Stimulated activated naive CD8-positive, alpha-beta T cell treated with anti-CD3 and anti-CD28 coated beads, Interleukin-15, Interleukin-2, amounts not matched to agents 100 ng/mL and 50 ng/mL, for 24 hours (primary cell): ENCODE data around the gene C10orf95.
"Not testable (repeated sequence)": the region's sequence is repeated elsewhere in the genome, so short reads cannot be mapped to it uniquely, and the experiment has no call there.

Experiments
- H3K27ac Mint-ChIP-seq: one replicate; pipeline ENCODE4 v1.8.0; 2021; ENCODE audit warnings: mild to moderate bottlenecking, mixed read lengths
- H3K27me3 Mint-ChIP-seq: one replicate; pipeline ENCODE4 v1.8.0; 2021; ENCODE audit warnings: mixed read lengths
- H3K36me3 Mint-ChIP-seq: one replicate; pipeline ENCODE4 v1.8.0; 2021; ENCODE audit warnings: low read depth, mixed read lengths
- H3K4me1 Mint-ChIP-seq: one replicate; pipeline ENCODE4 v1.8.0; 2021; ENCODE audit warnings: low read depth, mixed read lengths
- H3K4me3 Mint-ChIP-seq: one replicate; pipeline ENCODE4 v1.8.0; 2021; ENCODE audit warnings: mild to moderate bottlenecking, mixed read lengths
- H3K9me3 Mint-ChIP-seq: one replicate; pipeline ENCODE4 v1.8.0; 2021; ENCODE audit warnings: mixed read lengths

The C10orf95 gene

DNA sequence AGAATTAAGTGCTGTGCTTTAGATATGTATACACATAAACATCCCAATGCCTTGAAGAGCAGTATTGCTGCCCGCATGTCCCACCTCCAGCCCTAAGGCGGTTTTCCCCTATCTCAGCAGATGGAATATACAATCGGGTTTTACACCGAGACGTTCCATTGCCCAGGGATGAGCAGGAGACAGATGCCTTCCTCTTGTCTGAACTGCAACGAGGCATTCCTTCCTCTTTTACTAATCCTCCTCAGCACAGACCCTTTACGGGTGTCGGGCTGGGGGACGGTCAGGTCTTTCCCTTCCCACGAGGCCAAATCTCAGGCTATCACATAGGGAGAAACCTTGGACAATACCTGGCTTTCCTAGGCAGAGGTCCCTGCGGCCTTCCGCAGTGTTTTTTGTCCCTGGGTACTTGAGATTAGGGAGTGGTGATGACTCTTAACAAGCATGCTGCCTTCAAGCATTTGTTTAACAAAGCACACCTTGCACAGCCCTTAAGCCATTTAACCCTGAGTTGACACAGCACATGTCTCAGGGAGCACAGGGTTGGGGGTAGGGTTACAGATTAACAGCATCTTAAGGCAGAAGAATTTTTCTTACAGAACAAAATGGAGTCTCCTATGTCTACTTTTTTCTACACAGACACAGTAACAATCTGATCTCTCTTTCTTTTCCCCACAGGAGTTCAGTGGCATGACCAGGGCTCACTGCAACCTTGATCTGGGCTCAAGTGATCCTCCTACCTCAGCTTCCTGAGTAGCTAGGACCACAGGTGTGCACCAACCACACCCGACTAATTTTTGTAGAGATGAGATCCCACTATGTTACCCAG lies 3.5 kb upstream of the C10orf95 start:
- H3K36me3 Mint-ChIP-seq, result peaks cover 30% of the 10 kb centered on the region
- not testable (repeated sequence) for H3K27me3 Mint-ChIP-seq, H3K9me3 Mint-ChIP-seq, H3K4me3 Mint-ChIP-seq
- H3K27ac Mint-ChIP-seq, result peak overlapping the region; percentile 80
- peaks cover 36% of the 10 kb centered on the region for H3K4me1 Mint-ChIP-seq

- H3K36me3 Mint-ChIP-seq, result peaks cover 30% of the 10 kb centered on the region
- peak overlapping the region; percentile 92 for H3K4me3 Mint-ChIP-seq
- H3K27me3 Mint-ChIP-seq, result no peaks in the 10 kb centered on the region
- peaks cover 45% of the 10 kb centered on the region for H3K4me1 Mint-ChIP-seq
- H3K9me3 Mint-ChIP-seq, result no peaks in the 10 kb centered on the region
- H3K27ac Mint-ChIP-seq, result peak overlapping the region; percentile 92
Observed at GRCh38 chr10:102453502-102453901, 2.2 kb upstream of the C10orf95 start.

- peaks cover 46% of the 10 kb centered on the region for H3K4me1 Mint-ChIP-seq
- H3K36me3 Mint-ChIP-seq, result peaks cover 30% of the 10 kb centered on the region
- peak overlapping the region; percentile 92 for H3K4me3 Mint-ChIP-seq
Observed at GRCh38 chr10:102452672-102453340, 1.5 kb upstream of the C10orf95 start.

GRCh38 chr10:102450374-102451104 lies 804 bp downstream of the C10orf95 start:
- Mint-ChIP-seq H3K27ac (peak overlapping the region; percentile 96), H3K4me1 (peaks cover 46% of the 10 kb centered on the region), H3K36me3 (peaks cover 23% of the 10 kb centered on the region), H3K27me3 (no peaks in the 10 kb centered on the region), H3K4me3 (peak overlapping the region; percentile 92), H3K9me3 (no peaks in the 10 kb centered on the region)

More at GRCh38 chr10:102452672-102453340, 1.5 kb upstream of the C10orf95 start:
- peak overlapping the region; percentile 92 for H3K27ac Mint-ChIP-seq
- H3K27me3 Mint-ChIP-seq, result no peaks in the 10 kb centered on the region
- H3K9me3 Mint-ChIP-seq, result no peaks in the 10 kb centered on the region

DNA sequence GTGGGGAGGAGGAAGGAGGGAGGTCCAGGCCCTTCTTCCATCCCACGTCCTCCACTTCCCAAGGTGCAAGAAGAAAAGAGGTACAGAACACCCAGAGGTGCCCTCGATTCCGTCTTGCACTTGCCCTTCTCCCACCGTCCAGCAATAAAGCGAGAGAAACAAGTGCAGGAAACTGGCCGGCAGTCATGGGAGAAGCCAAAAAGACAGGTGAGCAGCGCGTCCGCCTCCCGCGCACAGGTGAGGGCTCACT lies 1.3 kb downstream of the C10orf95 start:
- Mint-ChIP-seq H3K36me3 (peaks cover 18% of the 10 kb centered on the region), H3K27ac (peak overlapping the region; percentile 96), H3K9me3 (no peaks in the 10 kb centered on the region), H3K27me3 (no peaks in the 10 kb centered on the region), H3K4me3 (peak overlapping the region; percentile 91), H3K4me1 (peaks cover 43% of the 10 kb centered on the region)

DNA sequence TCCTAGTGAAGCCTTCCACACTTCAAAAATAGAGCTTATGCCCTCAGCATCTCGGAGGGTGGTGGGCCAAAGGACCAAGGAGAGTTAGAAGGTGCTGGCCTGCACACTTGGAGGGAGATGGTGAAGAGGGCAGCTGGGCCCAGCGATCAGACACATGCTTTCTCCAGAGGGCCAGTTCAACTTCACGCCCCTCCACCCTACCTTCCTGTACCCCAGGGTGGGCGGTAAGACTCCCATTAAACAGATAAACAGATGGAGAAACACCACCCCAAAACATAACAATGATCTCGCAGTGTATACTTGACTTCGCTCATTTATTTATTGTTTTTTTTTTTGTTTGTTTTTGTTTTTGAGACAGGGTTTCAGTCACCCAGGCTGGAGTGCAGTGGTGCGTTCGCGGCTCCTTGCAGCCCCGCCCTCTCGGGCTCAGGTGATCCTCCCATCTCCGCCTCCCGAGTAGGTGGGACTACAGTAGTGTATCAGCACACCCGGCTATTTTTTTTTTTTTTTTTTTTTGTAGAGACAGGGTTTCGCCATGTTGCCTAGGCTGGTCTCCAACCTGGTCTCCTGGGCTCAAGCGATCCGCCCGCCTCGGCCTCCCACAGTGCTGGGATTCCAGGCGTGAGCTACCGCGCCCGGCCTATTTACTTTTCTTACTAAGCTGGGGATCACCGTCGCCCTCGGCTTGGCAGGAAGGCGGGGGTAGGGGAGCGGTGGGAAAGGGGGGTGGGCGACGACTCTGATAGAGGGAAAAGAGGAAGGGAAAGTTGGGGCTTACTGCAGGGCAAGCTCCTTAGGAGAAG lies 1.8 kb downstream of the C10orf95 start:
- peak overlapping the region; percentile 91 for H3K4me3 Mint-ChIP-seq
- H3K27ac Mint-ChIP-seq, result peak overlapping the region; percentile 96
- H3K9me3 Mint-ChIP-seq, result no peaks in the 10 kb centered on the region
- peaks cover 18% of the 10 kb centered on the region for H3K36me3 Mint-ChIP-seq
- peaks cover 40% of the 10 kb centered on the region for H3K4me1 Mint-ChIP-seq
- no peaks in the 10 kb centered on the region for H3K27me3 Mint-ChIP-seq

DNA sequence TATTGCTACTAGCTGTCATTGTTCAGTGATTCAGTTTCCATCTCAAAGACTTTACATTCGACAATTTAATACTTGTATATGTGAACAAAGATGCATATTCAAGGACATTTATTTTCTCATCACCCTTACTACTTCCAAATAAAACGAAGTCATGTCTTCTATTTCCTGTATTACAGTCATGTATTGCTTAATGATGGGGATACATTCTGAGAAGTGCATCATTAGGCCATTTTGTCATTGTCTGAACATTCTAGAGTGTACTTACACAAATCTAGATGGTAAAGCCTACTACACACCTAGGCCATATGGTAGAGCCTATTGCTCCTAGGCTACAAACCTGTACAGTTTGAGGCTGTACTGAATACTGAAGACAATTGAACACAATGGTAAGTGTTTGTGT lies 6.5 kb downstream of the C10orf95 start:
- H3K36me3 Mint-ChIP-seq, result no peaks in the 10 kb centered on the region
- no peaks in the 10 kb centered on the region for H3K9me3 Mint-ChIP-seq
- peaks cover 14% of the 10 kb centered on the region for H3K4me1 Mint-ChIP-seq
- no peak overlapping the region for H3K27ac Mint-ChIP-seq
- no peak overlapping the region for H3K4me3 Mint-ChIP-seq
- no peaks in the 10 kb centered on the region for H3K27me3 Mint-ChIP-seq

GRCh38 chr10:102438374-102438773 lies 13.0 kb downstream of the C10orf95 start:
- peaks cover 49% of the 10 kb centered on the region for H3K4me1 Mint-ChIP-seq
- H3K36me3 Mint-ChIP-seq, result peaks cover 15% of the 10 kb centered on the region
- no peaks in the 10 kb centered on the region for H3K27me3 Mint-ChIP-seq
- no peaks in the 10 kb centered on the region for H3K9me3 Mint-ChIP-seq
- H3K27ac Mint-ChIP-seq, result no peak overlapping the region
- H3K4me3 Mint-ChIP-seq, result peak overlapping the region; percentile 86

DNA sequence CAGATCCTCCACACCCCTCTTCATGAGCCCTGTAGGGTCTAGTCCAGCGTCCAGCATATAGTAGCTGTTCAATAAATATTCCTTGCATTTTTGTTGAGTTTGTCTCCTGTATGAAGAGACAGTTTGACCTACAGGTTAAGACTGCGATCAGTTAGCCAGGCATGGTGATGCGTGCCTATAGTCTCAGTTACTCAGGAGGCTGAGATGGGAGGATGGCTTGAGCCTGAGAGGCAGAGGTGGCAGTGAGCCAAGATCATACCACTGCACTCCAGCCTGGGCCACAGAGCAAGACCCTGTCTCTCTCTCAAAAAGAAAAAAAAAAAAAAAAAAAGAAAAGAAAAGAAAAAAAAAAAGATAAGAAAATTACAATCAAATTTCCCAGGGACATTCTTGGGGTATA lies 13.8 kb downstream of the C10orf95 start:
- H3K36me3 Mint-ChIP-seq, result peaks cover 15% of the 10 kb centered on the region
- H3K27ac Mint-ChIP-seq, result peak overlapping the region; percentile 23
- peaks cover 53% of the 10 kb centered on the region for H3K4me1 Mint-ChIP-seq
- H3K4me3 Mint-ChIP-seq, result peak overlapping the region; percentile 86
- no peaks in the 10 kb centered on the region for H3K9me3 Mint-ChIP-seq
- no peaks in the 10 kb centered on the region for H3K27me3 Mint-ChIP-seq

DNA sequence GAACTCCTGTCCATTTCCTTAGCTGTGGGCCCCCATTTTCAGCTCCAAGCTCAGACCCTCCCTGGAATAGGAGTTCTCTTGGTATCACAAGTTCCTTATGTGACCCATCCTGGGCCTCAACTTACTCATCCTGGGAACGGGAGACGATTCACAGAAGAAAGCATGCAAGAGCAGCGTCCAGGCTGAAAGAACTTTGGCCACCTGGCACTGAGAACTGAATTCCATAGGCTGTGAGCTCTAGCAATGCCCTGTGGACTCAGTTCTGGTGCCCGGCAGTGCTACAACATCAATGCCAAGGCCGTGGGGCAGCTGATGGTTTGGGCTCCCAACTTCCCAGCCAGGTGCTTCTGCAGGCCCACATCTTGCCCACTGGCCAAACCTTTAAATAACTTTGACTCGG lies 15.0 kb downstream of the C10orf95 start:
- Mint-ChIP-seq H3K4me1 (peaks cover 61% of the 10 kb centered on the region), H3K4me3 (peak overlapping the region; percentile 86), H3K27me3 (no peaks in the 10 kb centered on the region), H3K36me3 (peaks cover 20% of the 10 kb centered on the region), H3K9me3 (no peaks in the 10 kb centered on the region), H3K27ac (peak overlapping the region; percentile 83)

DNA sequence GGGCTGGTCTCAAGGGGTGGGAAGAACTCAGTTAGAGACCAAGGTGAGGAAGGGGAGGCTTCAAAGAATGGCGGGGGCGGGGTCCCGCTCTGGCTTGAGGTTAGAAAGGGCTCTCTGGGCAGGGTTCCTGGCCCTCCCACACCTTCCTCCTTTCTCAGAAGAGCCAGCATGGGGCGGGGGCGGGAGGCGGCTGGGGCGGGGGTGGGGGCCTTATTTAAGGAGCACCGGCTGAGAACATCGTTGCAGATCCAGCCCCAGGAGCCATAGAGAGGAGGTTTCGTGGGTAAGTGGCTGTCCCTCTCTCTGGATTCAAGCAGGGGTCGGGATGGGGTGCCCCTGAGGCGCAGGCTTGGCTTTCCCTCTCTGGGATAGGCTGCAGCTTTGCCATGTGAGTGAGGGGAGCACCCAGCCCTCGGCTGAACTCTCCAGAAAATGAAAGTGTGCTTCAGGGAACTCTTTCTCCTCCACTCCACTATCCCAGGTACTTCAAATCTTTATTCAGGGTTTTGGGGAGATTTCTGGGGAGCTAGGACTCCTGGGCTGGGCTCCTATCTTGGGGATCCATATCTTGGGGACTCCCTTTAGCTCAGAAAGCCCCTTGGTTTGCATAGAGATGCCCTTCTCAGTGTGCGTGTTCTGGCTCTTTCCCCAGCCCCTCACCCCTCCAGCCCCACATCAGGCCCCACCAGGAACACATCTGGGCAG lies 15.7 kb downstream of the C10orf95 start:
- Mint-ChIP-seq H3K27me3 (no peaks in the 10 kb centered on the region), H3K9me3 (no peaks in the 10 kb centered on the region), H3K27ac (peak overlapping the region; percentile 83), H3K4me1 (peaks cover 60% of the 10 kb centered on the region), H3K4me3 (peak overlapping the region; percentile 86), H3K36me3 (peaks cover 20% of the 10 kb centered on the region)

DNA sequence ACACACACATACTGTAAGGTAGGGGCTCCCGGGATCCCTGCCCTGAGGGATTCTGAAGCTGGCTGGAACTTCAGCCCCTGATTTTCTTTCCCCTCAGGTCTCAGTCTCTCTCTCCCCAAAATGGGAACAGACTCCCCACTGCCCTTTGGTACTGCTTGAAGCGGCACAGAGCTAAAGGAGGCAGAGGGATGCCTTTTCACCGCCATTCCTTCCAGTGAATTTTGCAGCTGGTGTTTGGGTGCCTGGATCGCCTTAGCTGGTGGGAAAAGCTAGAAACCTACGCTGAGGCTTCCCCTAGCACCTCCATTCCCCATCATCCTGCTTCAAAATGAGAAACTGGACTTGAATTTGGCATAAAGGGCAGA lies 16.2 kb downstream of the C10orf95 start:
- peaks cover 20% of the 10 kb centered on the region for H3K36me3 Mint-ChIP-seq
- no peaks in the 10 kb centered on the region for H3K9me3 Mint-ChIP-seq
- H3K4me3 Mint-ChIP-seq, result peak overlapping the region; percentile 86
- peak overlapping the region; percentile 83 for H3K27ac Mint-ChIP-seq
- H3K27me3 Mint-ChIP-seq, result no peaks in the 10 kb centered on the region
- peaks cover 58% of the 10 kb centered on the region for H3K4me1 Mint-ChIP-seq

DNA sequence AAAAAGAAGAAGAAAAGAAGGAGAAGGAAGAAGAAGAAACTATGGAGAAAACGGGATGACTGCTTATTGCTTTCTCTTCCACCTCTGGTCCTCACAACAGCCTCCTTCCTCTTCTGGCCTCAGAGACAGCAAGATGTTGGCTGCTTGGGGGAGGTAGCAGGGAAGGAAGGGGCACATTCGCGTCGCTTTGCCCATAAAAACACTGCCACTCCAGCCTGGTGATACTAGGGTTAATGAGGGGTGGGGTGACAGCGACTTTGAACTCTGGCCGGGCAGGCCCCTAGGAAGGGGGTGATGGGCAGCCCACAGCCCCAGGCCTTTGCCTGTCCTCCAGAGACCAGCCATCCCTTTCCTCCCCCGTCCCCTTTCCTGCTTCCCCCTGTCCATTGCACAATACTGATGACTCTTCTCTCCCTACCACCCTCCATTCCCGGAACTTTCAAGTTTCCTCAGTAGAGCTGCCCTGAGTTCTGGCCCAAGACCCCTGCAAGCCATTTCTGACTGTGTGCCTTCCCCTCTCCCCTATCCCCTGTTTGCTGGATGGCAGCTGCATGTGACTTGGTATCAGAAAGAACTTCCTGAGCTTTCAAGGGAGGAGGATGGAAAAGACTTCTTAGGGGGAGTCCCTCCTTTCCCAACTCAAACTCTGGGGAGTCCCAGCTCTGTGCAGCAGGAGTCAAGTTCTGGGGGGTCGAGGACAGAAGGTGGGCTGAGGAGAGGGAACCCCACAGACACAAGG lies 16.8 kb downstream of the C10orf95 start:
- H3K27ac Mint-ChIP-seq, result peak overlapping the region; percentile 83
- no peaks in the 10 kb centered on the region for H3K27me3 Mint-ChIP-seq
- peaks cover 58% of the 10 kb centered on the region for H3K4me1 Mint-ChIP-seq
- peak overlapping the region; percentile 86 for H3K4me3 Mint-ChIP-seq
- no peaks in the 10 kb centered on the region for H3K9me3 Mint-ChIP-seq
- peaks cover 20% of the 10 kb centered on the region for H3K36me3 Mint-ChIP-seq
